Activated CD4-positive, alpha-beta T cell treated with anti-CD3 and anti-CD28 coated beads, Interleukin-10, Interleukin-2, amounts not matched to agents 100 ng/mL and 50 ng/mL, durations not matched to agents 16 hours and 8 hours (primary cell): ENCODE data around the gene SAMD15.
"Not testable (repeated sequence)": the region's sequence is repeated elsewhere in the genome, so short reads cannot be mapped to it uniquely, and the experiment has no call there.

Source experiments
- DNase-seq: peaks from one replicate; pipeline ENCODE4 v3.0.0-alpha.2; 2020

The SAMD15 gene

GRCh38 chr14:77376771-77377501, at the start of gene SAMD15, which contains the start of gene TMED8:
Gene SAMD15 (plus strand): TSS chr14:77377379. CDS start chr14:77377419, 40 bp downstream.
Gene TMED8 (minus strand): TSS chr14:77377094. CDS start chr14:77377053, 41 bp downstream.
- DNase-seq: peak; percentile 89

DNA sequence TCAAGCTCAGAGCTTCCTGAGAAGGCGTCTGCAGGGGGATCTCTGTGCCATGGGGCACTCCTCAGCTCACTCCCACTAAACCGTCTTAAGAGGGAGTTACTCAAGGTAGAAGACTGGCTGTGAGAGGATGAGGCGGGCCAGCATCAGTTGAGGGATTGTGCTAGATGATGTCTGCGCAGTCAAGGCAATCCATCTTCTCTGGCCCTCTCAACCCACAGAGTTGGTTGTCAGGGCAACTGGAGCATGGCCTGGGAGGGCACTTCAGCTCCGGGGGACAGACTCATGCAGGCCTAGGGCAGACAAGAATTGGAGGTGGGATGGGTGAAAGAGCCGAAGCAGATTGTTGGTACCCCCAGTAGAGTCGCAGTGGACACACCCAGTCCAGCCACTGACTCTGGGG, 47.3 kb upstream of the SAMD15 start:
- no peak for DNase-seq

- no peak for DNase-seq
Observed at GRCh38 chr14:77335576-77335975, 41.6 kb upstream of the SAMD15 start.

- DNase-seq: not testable (repeated sequence)
Observed at GRCh38 chr14:77337255-77337654, 39.9 kb upstream of the SAMD15 start.

DNA sequence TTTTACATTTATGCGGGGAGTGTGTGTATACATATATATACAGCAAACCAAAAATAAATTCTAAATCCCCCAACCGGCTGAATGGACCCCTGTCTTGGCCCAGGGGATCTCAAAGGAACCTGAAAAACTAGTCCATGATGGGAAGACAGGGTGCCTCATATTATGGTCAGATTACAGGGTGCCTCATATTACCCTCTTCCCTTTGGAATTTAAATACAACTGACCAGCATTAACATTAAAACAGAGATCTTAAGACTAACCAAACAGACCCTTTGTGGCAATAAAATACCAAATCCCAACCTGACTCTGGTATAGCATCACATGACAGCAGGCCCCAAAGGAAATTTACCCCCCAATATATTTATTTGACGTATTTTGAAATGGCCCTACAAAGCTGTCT, 39.3 kb upstream of the SAMD15 start:
- no peak for DNase-seq

DNA sequence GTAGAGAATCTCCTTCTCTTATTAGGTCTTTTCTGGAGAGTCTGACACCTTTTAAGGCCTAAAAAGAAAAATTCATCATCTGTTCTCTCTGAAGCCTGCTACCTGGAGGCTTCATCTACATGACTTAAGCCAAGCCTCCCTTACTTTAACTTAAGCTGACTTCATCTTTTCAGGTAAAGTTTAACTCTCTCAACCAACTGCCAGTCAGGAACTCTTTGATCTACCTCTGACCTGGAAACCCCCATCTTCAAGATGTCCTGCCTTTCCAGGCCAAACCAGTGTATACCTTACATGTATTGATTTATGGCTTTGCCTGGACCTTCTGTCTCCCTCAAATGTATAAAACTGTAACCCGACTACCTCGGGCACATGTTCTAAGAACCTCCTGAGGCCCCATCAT, 38.9 kb upstream of the SAMD15 start:
- no peak for DNase-seq

DNA sequence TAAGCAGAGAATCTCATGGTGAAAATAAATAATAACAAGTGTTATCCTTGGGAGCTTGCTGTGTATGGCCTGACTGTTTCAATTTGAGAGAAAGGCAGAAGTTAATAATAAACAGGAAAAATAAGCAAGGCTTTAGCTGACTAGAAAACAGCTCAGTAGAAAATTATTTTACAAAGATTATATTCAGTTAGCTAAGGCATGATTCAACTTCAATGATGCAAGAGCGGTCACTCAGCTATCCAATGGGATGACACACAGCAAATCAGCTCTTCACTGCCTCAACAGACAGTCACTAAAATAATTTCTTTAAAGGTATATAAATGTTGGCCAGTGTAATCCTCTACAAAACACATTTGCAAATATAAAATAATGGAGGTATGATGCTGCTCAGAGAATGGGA, 37.8 kb upstream of the SAMD15 start:
- no peak for DNase-seq

- no peak for DNase-seq
Observed at GRCh38 chr14:77340389-77340788, 36.8 kb upstream of the SAMD15 start.

DNA sequence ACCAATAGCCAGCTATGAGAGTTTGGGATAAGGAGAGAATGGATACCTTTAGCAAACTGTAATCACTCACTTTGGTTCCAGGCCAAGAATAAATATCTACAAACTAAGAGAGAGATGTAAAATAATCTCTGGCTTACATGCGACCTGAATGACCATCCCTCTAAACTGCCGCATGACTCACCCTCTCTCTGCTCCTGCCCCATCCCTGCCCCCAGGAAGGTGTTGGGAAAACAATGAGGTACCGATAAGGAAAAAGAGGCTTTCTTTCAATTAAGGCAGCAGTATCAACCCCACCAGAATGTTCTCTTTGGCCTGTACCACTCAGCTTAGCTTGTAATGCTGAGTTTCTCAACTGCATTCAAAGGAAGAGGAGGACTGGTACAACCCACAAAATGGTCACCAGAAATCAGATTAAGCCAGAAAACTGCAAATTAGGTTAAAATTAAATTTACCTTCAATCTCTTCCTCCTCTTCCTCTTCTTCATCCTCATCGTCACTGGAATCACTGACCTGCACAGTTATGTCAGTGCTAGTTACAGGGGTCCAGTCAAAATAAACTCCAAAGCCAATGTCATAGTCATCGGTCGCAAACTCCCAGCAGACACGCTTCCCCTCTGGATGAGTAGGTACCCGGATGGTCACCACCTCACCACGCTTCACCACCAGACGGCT, 34.3 kb upstream of the SAMD15 start:
- DNase-seq: no peak

DNA sequence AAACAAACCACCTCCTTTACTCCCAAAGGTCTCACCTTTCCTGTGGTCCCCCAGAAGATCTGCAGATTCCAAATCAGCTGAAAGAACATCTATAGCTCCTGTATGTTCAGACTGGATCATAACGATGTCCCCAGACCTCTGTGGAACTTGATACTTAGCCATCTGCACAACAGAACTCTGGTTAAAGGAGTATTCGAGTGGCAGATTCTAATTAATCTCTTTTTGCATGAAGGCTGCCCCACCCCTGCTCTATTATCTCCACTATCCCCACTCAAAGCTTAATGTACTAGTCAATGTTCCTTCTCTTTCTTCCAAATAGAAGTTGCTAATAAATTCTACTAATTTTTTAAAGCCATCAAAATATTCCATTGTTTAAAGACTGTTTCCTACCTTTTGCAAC, 33.5 kb upstream of the SAMD15 start:
- no peak for DNase-seq

- no peak for DNase-seq
Observed at GRCh38 chr14:77344377-77344996, 32.7 kb upstream of the SAMD15 start.

DNA sequence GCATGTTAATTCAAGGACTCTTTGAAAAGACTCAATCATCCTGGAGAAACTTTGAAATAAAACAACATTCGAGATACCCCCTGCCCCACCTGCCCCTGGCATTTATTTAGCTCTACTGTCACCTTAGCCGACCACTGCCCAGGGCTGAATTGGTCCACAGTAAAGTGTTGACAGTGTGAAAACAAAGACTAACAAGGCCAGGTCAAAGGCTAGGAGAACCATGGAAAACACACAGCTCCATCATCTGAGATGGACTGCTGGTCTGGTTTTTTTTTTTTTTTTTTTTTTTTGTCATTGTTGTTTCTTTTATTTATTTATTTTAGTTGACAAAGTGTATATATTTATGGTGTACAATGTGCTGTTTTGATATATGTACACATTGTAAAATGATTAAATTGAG, 30.7 kb upstream of the SAMD15 start:
- no peak for DNase-seq

DNA sequence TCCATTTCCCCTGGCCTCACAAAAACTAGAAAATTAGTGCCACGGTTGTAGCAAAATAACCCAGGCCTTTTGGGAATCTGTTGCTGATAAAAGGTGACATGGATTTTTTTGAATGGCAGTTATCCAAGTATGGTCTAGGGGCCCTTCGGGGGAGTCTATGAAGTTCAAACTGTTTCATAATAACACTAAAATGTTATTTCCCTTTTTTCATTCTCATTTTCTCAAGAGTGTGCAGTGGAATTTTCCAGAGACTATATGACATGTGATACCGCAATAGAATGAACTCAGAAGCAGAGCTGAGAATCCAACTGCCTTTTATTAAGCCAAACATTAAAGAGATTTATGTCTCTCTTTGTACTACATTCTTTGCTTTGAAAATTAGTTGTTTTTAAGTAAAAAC, 29.4 kb upstream of the SAMD15 start:
- DNase-seq: no peak

DNA sequence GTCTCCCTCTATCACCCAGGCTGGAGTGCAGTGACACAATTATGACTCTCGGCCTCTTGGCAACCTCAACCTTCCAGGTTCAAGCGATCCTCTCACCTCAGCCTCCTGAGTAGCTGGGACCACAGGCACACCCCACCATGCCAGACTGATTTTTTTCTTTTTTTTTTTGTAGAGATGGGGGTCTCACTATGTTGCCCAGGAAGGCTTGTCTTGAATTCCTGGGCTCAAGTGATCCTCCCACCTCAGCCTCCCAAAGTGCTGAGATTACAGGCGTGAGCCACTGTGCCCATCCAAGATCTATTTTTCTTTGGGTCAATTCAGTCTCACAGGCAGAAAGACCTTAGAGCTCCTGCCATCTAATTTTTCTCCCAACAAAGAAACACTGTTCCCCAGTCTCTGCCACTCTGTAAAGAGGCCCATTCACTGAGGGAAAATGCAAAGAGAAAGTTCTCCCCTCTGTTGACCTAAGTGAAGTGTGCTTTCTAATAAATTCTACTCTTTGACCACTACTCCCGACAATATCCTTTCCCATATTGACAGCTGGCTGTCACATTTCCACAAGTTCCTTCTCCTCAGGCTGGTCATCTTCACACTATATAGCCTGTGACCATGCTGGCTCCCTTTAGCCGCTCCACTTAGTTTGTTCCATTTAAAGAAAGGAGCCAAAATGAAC, 23.6 kb upstream of the SAMD15 start:
- DNase-seq: no peak

GRCh38 chr14:77355811-77356210, 21.4 kb upstream of the SAMD15 start:
- no peak for DNase-seq

DNA sequence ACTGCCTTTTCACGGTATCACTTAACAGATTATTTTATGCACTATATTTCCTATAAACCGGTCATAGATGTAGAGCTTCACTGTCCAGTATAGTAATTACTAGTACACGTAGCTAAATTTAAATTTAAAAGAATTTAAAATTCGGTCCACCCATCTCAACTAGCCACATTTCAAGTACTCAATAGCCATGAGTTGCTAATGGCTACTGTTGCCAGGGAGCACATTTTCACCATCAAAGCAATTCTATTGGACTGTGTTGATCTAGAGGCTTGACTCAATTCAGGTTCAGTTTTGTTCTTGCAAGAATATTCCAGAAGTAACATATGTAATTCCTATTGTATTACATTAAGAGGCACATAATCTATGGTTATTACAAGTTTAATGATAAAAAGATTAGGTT, 20.3 kb upstream of the SAMD15 start:
- DNase-seq: no peak

DNA sequence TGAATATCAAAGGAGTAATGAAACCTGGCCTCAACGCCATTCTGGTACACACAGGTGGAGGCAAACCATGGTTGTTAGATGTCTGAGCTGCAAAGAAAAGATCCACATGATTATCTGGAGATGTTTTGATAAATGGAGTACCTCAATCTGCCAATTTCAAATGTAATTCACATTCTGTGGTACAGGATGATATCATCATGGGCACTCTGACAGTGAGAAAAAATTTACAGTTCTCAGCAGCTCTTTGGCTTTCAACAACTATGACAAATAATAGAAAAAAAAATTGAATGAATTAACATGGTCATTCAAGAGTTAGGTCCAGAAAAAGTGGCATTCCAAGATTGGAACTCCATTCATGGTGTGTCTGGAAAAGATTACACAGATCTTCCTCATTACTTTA, 17.6 kb upstream of the SAMD15 start:
- DNase-seq: no peak

GRCh38 chr14:77364146-77364545, 13.0 kb upstream of the SAMD15 start:
- DNase-seq: no peak

- DNase-seq: peak; percentile 14
Observed at GRCh38 chr14:77369285-77369684, 7.9 kb upstream of the SAMD15 start.

- DNase-seq: peak; percentile 54
Observed at GRCh38 chr14:77372304-77372841, 4.8 kb upstream of the SAMD15 start.

DNA sequence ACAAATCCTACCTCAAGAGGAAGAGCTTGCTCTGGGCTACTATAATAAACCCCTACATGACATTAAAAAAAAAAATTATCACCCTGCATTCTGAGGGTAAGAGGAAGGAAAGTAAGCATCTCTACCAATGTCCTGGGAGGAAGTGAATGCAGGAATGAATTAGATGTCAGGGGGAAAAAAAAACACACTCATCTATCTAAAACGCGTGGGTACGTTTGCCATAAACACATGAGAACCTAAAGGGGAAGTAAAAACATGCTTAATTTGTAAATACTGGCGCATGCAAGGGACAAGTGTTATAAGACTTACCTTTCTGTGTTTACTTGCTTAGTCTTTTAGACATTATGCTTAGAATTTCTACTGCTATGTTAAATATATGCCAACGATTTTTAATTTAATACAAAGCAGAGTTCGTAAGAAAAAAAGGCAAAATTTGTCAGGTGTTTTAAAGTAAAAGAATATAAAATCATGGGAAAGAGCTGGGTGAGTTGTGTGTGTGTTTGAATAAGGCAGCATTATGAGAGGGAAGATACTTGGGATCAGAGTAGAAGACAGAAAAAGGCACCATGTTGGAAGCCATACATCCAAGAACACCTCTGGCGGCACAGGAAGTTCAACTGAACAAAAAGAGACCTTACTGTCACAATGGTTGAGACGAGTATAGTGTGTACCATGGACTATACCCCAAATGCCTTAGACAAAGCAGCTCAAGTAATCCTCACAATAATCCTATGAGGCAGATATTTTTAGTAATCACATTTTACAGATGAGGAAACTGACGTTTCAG, 1.8 kb upstream of the SAMD15 start:
- no peak for DNase-seq
